HG03354 (cell line): ENCODE results near the gene PITHD1.
A peak's percentile ranks its signal among the peaks of the same experiment; 100 is the strongest.
"Not testable (repeated sequence)": the region's sequence is repeated elsewhere in the genome, so short reads cannot be mapped to it uniquely, and the experiment has no call there.

Source experiments
- ATAC-seq: cut with Tn5 transposase; IDR thresholded peaks from one replicate; pipeline ENCODE4 v1.9.1; 2021; ENCODE audit warnings: mild to moderate bottlenecking; ENCODE audit not compliant: unreplicated experiment, poor library complexity, severe bottlenecking

PITHD1 gene

GRCh38 chr1:23816361-23816760 is 38.1 kb downstream of the PITHD1 start:
- no peak for ATAC-seq

DNA sequence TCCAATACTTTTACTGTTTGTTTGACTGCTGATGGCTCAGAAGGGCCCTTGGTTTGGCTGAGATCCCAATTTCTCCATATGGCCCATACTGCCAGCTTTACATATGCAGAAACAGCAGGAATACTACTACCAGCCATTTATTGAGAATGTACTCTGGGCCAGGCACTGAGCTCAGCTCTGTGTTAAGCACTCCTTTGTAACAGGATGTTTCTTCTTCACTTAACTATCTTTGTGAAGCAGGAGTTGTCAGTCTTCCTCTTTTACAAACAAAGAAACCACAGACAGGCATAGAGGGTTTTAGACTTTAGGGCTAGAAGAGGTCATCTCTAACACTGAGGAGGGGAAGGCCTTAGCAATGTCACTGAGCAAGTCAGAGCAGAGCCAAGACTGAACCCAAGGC is 38.7 kb downstream of the PITHD1 start:
- no peak for ATAC-seq

DNA sequence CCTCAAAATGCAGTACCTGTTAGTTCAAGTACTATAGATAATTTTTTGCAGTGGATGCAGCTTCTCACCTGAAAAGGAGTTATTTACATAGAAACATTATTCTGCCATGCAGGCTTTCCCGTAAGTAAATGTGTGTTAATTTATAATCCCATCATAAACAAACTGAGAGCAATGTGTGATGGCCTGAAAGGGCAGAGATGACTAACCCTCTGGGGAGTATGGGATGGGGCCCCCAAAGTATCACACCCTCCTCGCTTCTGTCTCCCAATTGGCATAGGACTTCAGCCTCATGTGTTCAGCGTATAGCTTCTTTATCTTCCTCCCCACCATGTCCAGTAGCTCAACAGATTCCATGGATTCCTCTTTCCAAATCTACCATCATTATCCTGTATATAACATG is 39.4 kb downstream of the PITHD1 start:
- no peak for ATAC-seq

DNA sequence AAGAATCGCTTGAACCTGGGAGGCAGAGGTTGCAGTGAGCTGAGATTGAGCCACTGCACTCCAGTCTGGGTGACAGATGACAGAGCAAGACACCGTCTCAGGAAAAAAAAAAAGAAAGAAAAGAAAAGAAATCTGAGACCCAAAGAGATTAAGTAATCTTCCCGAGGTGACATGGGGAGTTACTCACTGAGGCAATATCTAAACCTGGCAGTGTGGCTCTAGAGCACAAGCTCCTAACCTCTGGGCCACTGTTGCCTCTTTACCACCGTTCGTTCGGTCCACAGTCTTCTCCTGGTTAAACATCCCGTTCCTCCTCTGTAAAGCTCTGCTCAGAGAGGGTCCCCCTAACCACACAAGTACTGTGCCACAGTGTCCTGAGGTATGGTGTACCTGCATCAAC is 45.5 kb downstream of the PITHD1 start:
- ATAC-seq: no peak

- no peak for ATAC-seq
Observed at GRCh38 chr1:23824711-23825075, 46.5 kb downstream of the PITHD1 start.

- ATAC-seq: peak; percentile 88
Observed at GRCh38 chr1:23825076-23825761, 47.0 kb downstream of the PITHD1 start, which contains the start of gene HMGCL. HMGCL (minus strand) TSS chr1:23825429; CDS start chr1:23825415, 14 bp downstream.

- peak; percentile 48 for ATAC-seq
Observed at GRCh38 chr1:23825762-23826522, 47.7 kb downstream of the PITHD1 start.

GRCh38 chr1:23826590-23826989 is 48.4 kb downstream of the PITHD1 start:
- not testable (repeated sequence) for ATAC-seq

DNA sequence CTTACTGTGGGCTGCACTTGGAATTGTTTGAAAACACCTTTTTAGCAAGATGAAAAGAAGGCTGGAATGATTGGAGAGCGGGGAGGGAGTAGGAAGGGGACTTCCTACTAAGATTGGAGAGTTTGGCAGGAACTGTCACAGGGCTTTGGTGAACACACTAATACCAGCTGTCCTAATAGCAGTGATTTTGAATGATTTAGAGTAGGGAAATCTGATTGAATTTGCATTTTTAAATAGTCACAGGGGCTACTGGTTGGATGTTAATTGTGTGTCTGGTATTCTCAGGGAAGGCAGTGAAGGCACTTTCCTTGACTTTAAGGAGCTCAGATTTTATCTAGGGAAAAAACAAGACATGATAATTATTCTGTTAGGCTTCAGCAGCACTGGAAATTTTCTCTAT is 49.5 kb downstream of the PITHD1 start:
- ATAC-seq: no peak

GRCh38 chr1:23834156-23834555 is 55.9 kb downstream of the PITHD1 start:
- not testable (repeated sequence) for ATAC-seq

DNA sequence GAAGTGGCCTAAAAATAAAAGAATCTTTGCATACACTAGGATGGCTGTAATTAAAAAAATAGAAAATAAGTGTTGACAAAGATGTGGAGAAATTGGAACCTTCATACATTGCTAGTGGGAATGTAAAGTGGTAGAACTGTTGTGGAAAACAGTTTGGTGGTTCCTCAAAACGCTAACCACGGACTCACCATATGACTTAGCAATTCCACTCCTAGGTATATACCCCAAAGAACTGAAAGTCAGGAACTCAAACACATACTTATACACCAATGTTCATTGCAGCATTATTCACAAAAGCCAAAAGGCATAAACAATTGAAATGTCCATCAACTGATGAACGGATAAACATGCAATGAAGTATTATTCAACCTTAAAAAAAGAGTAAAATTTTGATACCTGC is 57.8 kb downstream of the PITHD1 start:
- no peak for ATAC-seq
